ENCODE data around the gene MYO6.

MYO6 gene

GRCh38 chr6:75968143-75968542, 219.1 kb downstream of the MYO6 start:
- DNase-seq: no peak
